Stimulated activated CD8-positive, alpha-beta memory T cell treated with anti-CD3 and anti-CD28 coated beads, Interleukin-4, amount 100 ng/mL, for 24 hours (primary cell): ENCODE measurements around the gene ZNF564.
A peak's percentile ranks its signal among the peaks of the same experiment; 100 is the strongest.
"Not testable (repeated sequence)": the region's sequence is repeated elsewhere in the genome, so short reads cannot be mapped to it uniquely, and the experiment has no call there.

Experiments used
- DNase-seq: peaks from one replicate; pipeline ENCODE4 v3.0.0-alpha.2; 2020; ENCODE audit warnings: low read depth

ZNF564 gene

GRCh38 chr19:12497032-12497431 is 54.2 kb downstream of the ZNF564 start:
- DNase-seq = no peak

GRCh38 chr19:12496480-12496879 is 54.8 kb downstream of the ZNF564 start:
- DNase-seq = no peak

- peak; percentile 89 for DNase-seq
Observed at GRCh38 chr19:12495002-12495802, 56.1 kb downstream of the ZNF564 start.

- no peak for DNase-seq
Observed at GRCh38 chr19:12494260-12494860, 56.9 kb downstream of the ZNF564 start.

GRCh38 chr19:12486265-12486783 is 65.0 kb downstream of the ZNF564 start:
- DNase-seq = not testable (repeated sequence)

DNA sequence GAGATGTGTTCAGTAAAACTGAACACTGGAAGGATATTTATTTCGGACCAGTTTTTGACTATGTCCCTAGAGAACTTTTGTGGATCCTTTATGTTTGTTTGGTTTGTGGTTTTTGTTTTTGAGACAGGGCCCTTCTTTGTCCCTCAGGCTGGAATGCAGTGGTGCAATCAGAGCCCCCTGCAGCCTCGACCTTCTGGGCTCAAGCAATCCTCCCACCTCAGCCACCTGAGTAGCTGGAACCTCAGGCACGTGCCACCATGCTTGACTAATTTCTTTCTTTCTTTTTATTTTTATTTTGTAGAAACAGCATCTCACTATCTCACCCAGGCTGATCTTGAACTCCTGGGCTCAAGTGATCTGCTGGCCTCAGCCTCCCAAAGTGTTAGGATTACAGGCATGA is 65.7 kb downstream of the ZNF564 start:
- DNase-seq = no peak

- DNase-seq = no peak
Observed at GRCh38 chr19:12485052-12485416, 66.2 kb downstream of the ZNF564 start.

DNA sequence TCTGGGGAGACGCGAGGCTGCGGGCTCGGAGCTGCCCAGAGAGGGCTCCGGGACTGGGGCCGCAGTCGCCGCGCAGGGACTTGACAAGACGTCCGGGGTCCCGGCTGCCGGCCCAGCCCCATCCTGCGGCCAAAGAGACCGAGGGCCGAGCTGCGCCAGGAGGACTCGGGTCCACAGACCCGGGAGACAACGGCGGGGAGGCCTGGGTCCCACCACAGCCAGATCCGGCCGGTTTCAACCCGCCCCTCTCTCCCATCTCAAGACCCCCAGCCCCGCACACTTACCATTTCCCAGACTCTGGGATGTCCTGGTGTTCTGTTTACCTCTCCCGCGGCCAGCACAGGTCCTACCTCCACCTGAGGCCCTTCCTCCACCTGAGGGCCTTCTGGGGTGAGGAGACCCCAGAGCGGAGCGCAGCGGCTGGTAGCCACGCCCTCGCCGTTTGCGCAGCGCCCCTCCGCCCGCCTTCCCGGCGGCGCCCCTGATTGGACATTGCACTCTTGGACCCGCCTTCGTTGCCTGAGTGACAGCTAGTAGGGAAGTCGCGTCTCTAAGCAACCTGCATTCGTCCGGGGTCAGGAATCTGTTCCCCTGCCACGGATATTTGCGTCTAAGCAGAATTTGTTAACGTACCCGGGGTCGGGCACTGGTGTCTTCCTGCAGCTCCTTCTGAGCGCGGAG is 66.8 kb downstream of the ZNF564 start, which contains the start of gene ZNF709:
ZNF709 (minus strand) TSS at position 446 of the 681 bp plus-strand sequence; CDS start at position 287, 159 bp downstream.
- DNase-seq = peak; percentile 84

DNA sequence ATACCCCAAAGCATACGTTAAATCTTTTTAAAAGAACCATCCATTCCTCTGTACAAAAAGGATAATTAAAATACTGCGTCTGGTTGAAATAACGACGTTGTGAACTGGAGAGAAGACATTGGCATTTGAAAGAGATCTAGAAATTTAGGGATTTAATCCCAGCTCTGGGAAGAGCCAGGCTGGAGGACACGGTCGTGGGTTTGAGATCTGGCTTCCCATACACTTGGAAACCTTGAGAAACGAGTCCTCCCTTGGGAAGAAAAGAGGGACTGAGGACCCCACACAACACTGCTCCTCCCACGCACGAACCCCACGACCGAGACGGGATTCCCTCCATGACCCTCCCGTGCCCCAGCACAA is 67.3 kb downstream of the ZNF564 start:
- DNase-seq = no peak

DNA sequence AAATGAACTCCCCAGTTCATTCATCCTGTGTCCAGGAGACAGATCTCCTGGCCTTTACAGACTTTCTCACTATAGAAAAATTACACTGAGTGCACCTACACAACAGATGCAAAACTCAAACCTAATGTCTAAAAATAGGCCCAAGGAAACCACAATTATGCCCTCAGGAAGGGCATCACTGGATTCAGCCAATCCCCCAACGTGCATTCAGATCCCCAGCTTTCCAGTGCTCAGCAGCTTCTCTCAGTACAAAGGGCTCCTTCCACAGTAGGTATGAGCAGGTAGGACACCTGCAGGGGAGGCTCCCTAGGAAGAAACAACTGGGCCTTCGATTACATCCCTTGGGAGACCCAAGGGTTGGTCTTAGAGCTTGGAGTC is 68.8 kb downstream of the ZNF564 start:
- no peak for DNase-seq

DNA sequence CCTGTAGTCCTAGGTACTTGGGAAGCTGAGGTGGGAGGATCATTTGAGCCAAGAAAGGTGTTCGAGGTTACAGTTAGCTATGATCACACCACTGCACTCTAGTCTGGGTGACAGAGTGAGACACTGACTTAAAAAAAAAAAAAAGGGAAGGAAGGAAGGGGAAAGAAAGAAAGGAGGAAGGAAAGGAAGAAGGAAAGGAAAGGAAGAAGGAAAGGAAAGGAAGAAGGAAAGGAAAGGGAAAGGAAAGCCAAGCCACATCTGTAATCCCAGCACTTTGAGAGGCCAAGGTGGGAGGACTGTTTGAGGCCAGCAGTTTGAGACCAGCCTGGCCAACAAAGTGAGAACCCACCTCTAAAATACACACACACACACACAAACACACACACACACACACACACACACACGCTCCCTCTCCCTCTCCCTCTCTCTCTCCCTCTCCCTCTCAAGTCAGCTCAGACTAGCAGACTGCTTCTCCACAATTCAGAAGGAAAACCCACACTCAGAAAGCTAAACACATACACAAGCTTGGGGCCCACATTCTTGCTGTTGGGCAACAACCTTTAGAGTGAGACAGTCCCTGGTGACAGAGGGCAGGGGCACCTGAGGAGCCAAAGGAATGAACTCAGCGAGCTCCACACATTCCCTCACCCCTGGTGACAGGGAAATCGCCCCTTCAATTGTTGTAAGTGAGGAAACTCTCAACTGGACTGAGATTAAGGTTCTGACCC is 69.3 kb downstream of the ZNF564 start:
- DNase-seq = no peak

DNA sequence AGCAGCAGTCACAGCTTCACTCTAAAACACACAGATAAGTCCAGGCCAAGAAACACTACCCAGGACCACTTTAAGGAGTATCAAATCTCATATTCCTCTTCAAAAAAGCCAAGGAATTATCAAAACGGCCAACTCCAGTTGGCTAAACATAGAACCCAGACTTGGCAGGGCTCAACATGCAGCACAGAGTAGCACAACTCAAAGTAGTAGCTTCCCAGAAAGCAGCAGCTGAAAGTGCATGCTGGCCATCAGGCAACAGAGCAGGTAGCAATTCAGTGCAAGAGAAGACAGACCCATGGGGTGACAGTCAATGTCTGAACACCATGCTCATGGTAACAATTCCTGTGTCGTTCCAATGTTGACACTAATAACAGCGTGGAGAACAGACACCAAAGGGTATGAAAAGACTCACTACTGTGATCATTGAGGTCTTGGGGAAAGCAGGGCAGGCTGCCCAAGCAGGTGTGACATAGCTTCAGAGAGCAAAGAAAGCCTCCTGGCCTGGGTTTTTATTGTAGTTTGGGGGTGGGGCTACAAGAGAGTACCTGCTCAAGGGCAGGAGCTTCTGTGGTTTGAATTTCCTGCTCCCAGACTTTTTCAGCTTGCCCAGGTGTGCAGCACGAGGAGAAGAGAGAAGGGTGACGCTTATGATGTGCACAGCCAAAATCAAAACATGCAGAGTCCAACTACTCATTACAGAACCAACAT is 72.9 kb downstream of the ZNF564 start:
- DNase-seq = no peak
